Hepatocyte (in vitro differentiated cells): ENCODE results near the gene POLK.

Source experiments
- EZH2 ChIP-seq: fragments of 200-600 bp; sonication (generic); IDR thresholded peaks from 2 replicates; pipeline ENCODE4 v1.6.1; 2016; ENCODE audit warnings: antibody characterized with exemption, mild to moderate bottlenecking, borderline replicate concordance
- EZH2phosphoT487 ChIP-seq: fragments of 200-600 bp; sonication (generic); IDR thresholded peaks from one replicate; pipeline ENCODE4 v1.6.1; 2018; ENCODE audit warnings: antibody characterized with exemption, mild to moderate bottlenecking, low read depth, moderate library complexity; ENCODE audit not compliant: unreplicated experiment, severe bottlenecking
- TF ChIP-seq, protein P1 (sequence below): fragments of 200-600 bp; sonication (generic); IDR thresholded peaks from 2 replicates; pipeline ENCODE4 v1.5.1; 2016; ENCODE audit warnings: antibody characterized with exemption, mild to moderate bottlenecking; ENCODE audit not compliant: poor library complexity

- TF ChIP-seq EZH2phosphoT487, result no peak
- TF ChIP-seq, protein P1, sequence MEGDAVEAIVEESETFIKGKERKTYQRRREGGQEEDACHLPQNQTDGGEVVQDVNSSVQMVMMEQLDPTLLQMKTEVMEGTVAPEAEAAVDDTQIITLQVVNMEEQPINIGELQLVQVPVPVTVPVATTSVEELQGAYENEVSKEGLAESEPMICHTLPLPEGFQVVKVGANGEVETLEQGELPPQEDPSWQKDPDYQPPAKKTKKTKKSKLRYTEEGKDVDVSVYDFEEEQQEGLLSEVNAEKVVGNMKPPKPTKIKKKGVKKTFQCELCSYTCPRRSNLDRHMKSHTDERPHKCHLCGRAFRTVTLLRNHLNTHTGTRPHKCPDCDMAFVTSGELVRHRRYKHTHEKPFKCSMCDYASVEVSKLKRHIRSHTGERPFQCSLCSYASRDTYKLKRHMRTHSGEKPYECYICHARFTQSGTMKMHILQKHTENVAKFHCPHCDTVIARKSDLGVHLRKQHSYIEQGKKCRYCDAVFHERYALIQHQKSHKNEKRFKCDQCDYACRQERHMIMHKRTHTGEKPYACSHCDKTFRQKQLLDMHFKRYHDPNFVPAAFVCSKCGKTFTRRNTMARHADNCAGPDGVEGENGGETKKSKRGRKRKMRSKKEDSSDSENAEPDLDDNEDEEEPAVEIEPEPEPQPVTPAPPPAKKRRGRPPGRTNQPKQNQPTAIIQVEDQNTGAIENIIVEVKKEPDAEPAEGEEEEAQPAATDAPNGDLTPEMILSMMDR, result no peak
- TF ChIP-seq EZH2, result no peak
These were observed 10.9 kb downstream of the POLK start for GRCh38 chr5:75522542-75522941.
